Vagina (tissue), 2 donors: ENCODE measurements around the gene FBXL14.
"Not testable (repeated sequence)": the region's sequence is repeated elsewhere in the genome, so short reads cannot be mapped to it uniquely, and the experiment has no call there.

Experiments used
- POLR2A ChIP-seq, 2 donors: fragments of 450-650 bp; IDR thresholded peaks; one replicate each; pipeline ENCODE4 v1.6.1; 2017; ENCODE audit warnings: antibody characterized with exemption in 2 of 2, mild to moderate bottlenecking in 2 of 2, moderate library complexity in 2 of 2
- POLR2AphosphoS5 ChIP-seq, 2 donors: sonication (generic); formaldehyde crosslinking; IDR thresholded peaks; one replicate each; pipeline ENCODE4 v1.9.0; 2017; ENCODE audit warnings: antibody characterized with exemption in 2 of 2, mild to moderate bottlenecking in 2 of 2, low read depth in 1 of 2; ENCODE audit not compliant: insufficient read depth in 1 of 2
- TF ChIP-seq, protein P1 (sequence below), 3 experiments: fragments of 450-650 bp in 2 of 3; fragments of 200-600 bp in 1 of 3; sonication (generic) in 1 of 3; IDR thresholded peaks; one replicate each; pipeline ENCODE4 v1.5.1; 2017 to 2019; ENCODE audit warnings: antibody characterized with exemption in 3 of 3, mild to moderate bottlenecking in 2 of 3, moderate library complexity in 2 of 3

DNA sequence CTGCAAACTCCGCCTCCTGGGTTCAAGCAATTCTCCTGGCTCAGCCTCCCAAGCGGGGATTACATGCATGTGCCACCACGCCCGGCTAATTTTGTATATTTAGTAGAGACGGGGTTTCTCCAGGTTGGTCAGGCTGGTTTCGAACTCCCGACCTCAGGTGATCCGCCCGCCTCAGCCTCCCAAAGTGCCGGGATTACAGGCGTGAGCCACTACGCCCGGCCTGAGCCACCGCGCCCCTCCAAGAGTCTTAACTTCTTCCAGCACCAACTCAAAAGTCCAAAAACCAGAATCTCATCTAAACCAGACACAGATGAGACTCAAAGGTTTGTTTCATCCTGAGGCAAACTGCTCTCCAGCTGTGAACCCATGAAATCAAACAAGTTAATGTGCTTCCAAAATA is 36.3 kb downstream of the FBXL14 start:
- TF ChIP-seq, protein P1, sequence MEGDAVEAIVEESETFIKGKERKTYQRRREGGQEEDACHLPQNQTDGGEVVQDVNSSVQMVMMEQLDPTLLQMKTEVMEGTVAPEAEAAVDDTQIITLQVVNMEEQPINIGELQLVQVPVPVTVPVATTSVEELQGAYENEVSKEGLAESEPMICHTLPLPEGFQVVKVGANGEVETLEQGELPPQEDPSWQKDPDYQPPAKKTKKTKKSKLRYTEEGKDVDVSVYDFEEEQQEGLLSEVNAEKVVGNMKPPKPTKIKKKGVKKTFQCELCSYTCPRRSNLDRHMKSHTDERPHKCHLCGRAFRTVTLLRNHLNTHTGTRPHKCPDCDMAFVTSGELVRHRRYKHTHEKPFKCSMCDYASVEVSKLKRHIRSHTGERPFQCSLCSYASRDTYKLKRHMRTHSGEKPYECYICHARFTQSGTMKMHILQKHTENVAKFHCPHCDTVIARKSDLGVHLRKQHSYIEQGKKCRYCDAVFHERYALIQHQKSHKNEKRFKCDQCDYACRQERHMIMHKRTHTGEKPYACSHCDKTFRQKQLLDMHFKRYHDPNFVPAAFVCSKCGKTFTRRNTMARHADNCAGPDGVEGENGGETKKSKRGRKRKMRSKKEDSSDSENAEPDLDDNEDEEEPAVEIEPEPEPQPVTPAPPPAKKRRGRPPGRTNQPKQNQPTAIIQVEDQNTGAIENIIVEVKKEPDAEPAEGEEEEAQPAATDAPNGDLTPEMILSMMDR (IDR thresholded peaks at IDR 0.05) = not testable (repeated sequence)
- TF ChIP-seq POLR2AphosphoS5 (IDR thresholded peaks at IDR 0.05; ENCODE audit: insufficient read depth in 1 of 2, low read depth in 1 of 2); POLR2A (IDR thresholded peaks at IDR 0.05): not testable (repeated sequence)
